K562 (cell line): ENCODE data around the gene SLC24A4. TPM values are rescaled to one million over a fixed set of nuclear protein-coding genes. Genes with fewer than 3 reads are reported as not detected.

Experiments used
- ATAC-seq: fragments of 200-7000 bp; cut with Tn5 transposase; 3 replicates; pipeline ENCODE4 v1.9.1; 2020; ENCODE audit warnings: moderate library complexity
- BruUV-seq: library from RNA; stranded (reverse); fragments of 400-500 nt; replicated peaks from 2 replicates; lab custom pipeline; 2021; lab: Mats Ljungman, UMichigan
- CTCF ChIA-PET: fragments of 300-600 bp; formaldehyde crosslinking; extraction: SDS; loops from one replicate; lab custom pipeline; 2021; ENCODE audit warnings: low intra/inter-chr PET ratio; lab: Yijun Ruan, JAX
- POLR2A ChIA-PET: fragments of 300-600, 350-650 bp; sonication (Branson Sonifier 250); formaldehyde crosslinking; extraction: SDS; loops from one replicate; lab custom pipeline; 2021; ENCODE audit warnings: antibody characterized with exemption, inconsistent platforms; lab: Yijun Ruan, JAX
- DNase-seq, 4 experiments: peaks; one replicate each; pipeline versions ENCODE4 v3.0.0 to v3.0.0-alpha.2; 2011 to 2018; ENCODE audit warnings: low spot score in 3 of 4, mixed read lengths in 3 of 4; ENCODE audit errors: extremely low read depth in 1 of 4
- FAIRE-seq: peaks from 2 replicates; lab custom pipeline; 2011; peaks lifted over from hg19 to GRCh38; lab: Jason Lieb, UNC
- H2AFZ ChIP-seq: 2 replicates; pipeline ENCODE4 v1.6.0; 2011; ENCODE audit warnings: low read depth, low read length, control low read depth, inconsistent platforms
- H3K27ac ChIP-seq: fragments of 200-600 bp; 3 replicates; pipeline ENCODE4 v1.8.0; 2011; ENCODE audit warnings: low read depth, mild to moderate bottlenecking, control low read depth, inconsistent platforms, low read length, moderate library complexity, mixed read lengths; ENCODE audit errors: extremely low read depth
- H3K27me3 ChIP-seq, 2 experiments: fragments of 300-600 bp in 1 of 2; 2 replicates in 1 of 2; 3 replicates in 1 of 2; pipeline versions ENCODE4 v1.6.0 to v1.8.0; 2011; ENCODE audit warnings: inconsistent platforms in 2 of 2, low read length in 2 of 2, mild to moderate bottlenecking in 1 of 2, mixed read lengths in 1 of 2, moderate library complexity in 1 of 2; ENCODE audit not compliant: control insufficient read depth in 2 of 2, insufficient read depth in 2 of 2
- H3K36me3 ChIP-seq: fragments of 300-600 bp; 3 replicates; pipeline ENCODE4 v1.8.0; 2011; ENCODE audit warnings: mild to moderate bottlenecking, low read length, inconsistent platforms; ENCODE audit not compliant: control insufficient read depth, insufficient read depth
- H3K4me1 ChIP-seq, 2 experiments: fragments of 200-600 bp in 1 of 2; replicated peaks in 1 of 2; 2 replicates in 1 of 2; 3 replicates in 1 of 2; pipeline versions ENCODE4 v1.5.1 to v1.8.0; 2011; ENCODE audit warnings: inconsistent platforms in 2 of 2, low read length in 2 of 2, mild to moderate bottlenecking in 1 of 2, mixed read lengths in 1 of 2, moderate library complexity in 1 of 2; ENCODE audit not compliant: control insufficient read depth in 2 of 2, insufficient read depth in 2 of 2
- H3K4me2 ChIP-seq: 2 replicates; pipeline ENCODE4 v1.6.1; 2011; ENCODE audit warnings: low read length, control low read depth, inconsistent platforms, mixed read lengths; ENCODE audit not compliant: insufficient read depth
- H3K4me3 ChIP-seq: fragments of 200-600 bp; sonication (generic), shearing (Covaris generic); 2 replicates; pipeline ENCODE4 v1.5.1; 2016; ENCODE audit warnings: control low read depth, inconsistent platforms
- H3K79me2 ChIP-seq: fragments of 200-600 bp; 3 replicates; pipeline ENCODE4 v1.8.0; 2011; ENCODE audit warnings: low read length, inconsistent platforms; ENCODE audit not compliant: control insufficient read depth, insufficient read depth
- H3K9ac ChIP-seq, 2 experiments: 2 replicates each; pipeline versions ENCODE4 v1.6.0 to v1.6.1; 2011; ENCODE audit warnings: low read depth in 2 of 2, low read length in 2 of 2, control low read depth in 1 of 2, inconsistent platforms in 1 of 2, mild to moderate bottlenecking in 1 of 2, mixed read lengths in 1 of 2; ENCODE audit not compliant: insufficient read depth in 1 of 2
- H3K9me1 ChIP-seq: one replicate; pipeline ENCODE4 v1.6.0; 2011; ENCODE audit warnings: inconsistent platforms, mild to moderate bottlenecking, low read length, moderate library complexity; ENCODE audit not compliant: control insufficient read depth, insufficient read depth
- H3K9me3 ChIP-seq: replicated peaks from 2 replicates; pipeline ENCODE4 v1.5.1; 2011; ENCODE audit warnings: low read depth, low read length, inconsistent platforms; ENCODE audit not compliant: control insufficient read depth, insufficient read depth
- H4K20me1 ChIP-seq: replicated peaks from 2 replicates; pipeline ENCODE4 v1.6.1; 2011; ENCODE audit warnings: low read length, inconsistent platforms, mixed read lengths; ENCODE audit not compliant: control insufficient read depth, insufficient read depth
- GABPB2 ChIP-seq: fragments of 250-450 bp; sonication (Bioruptor Pico); conservative IDR thresholded peaks from 2 replicates; pipeline ENCODE4 v1.5.1; 2021; ENCODE audit warnings: mild to moderate bottlenecking
- NFE2 ChIP-seq: IDR thresholded peaks from 2 replicates; pipeline ENCODE4 v1.6.1; 2014; ENCODE audit warnings: antibody characterized with exemption, low read depth
- NONO ChIP-seq, 2 experiments: fragments of 200-400 bp in 1 of 2; fragments of 450-650 bp in 1 of 2; formaldehyde crosslinking in 1 of 2; IDR thresholded peaks; 2 replicates each; pipeline ENCODE4 v1.6.1; 2017; ENCODE audit warnings: low read depth in 2 of 2, mild to moderate bottlenecking in 2 of 2, moderate library complexity in 2 of 2, low read length in 1 of 2
- SIN3B ChIP-seq: fragments of 450-650 bp; IDR thresholded peaks from 2 replicates; pipeline ENCODE4 v1.6.1; 2017; ENCODE audit warnings: low read depth, mild to moderate bottlenecking, moderate library complexity
- WGBS: fragments of 100-300 bp; shearing (Covaris generic); methylation state at CpG from one replicate; pipeline ENCODE4 v1.1.6; 2016; ENCODE audit warnings: low coverage, mixed read lengths; ENCODE audit not compliant: insufficient coverage; ENCODE audit errors: missing lambda C conversion rate; 5-methylcytosine and 5-hydroxymethylcytosine counted together
- in situ Hi-C: fragments of 300-500 bp; cut with MboI; formaldehyde crosslinking; loops from 4 replicates; pipeline ENCODE4 v1.15.0; 2018; ENCODE audit warnings: inconsistent platforms, mixed read lengths
- intact Hi-C: fragments of 100-400 bp; cut with micrococcal nuclease; formaldehyde crosslinking; loops from 2 replicates; pipeline ENCODE4 v1.14.2; 2022
- polyA plus RNA-seq, 8 experiments: library from polyadenylated mRNA; depleted of rRNA in 4 of 8; stranded (reverse) in 5 of 8; unstranded in 3 of 8; fragments of >200 nt; fragmentation: Nextera tagmentation in 2 of 8; fragmentation: Illumina TruSeq in 1 of 8; extraction: Ambion mirVana in 2 of 8; extraction: Trizol in 1 of 8; gene quantifications; 2 replicates each; pipeline versions ENCODE4 v1.2.1 to v1.2.3, GENCODE V29; 2011 to 2014; ENCODE audit warnings: inconsistent platforms in 1 of 8, missing spikeins in 1 of 8
- total RNA-seq, 7 experiments: library from RNA; depleted of rRNA in 6 of 7; stranded (reverse); fragments of >200 nt in 6 of 7; fragmentation: Illumina TruSeq in 2 of 7; extraction: Trizol in 2 of 7; gene quantifications; 2 replicates each; pipeline versions ENCODE4 v1.2.1 to v1.2.3, GENCODE V29; 2011 to 2021; ENCODE audit warnings: low replicate concordance in 1 of 7
- TF ChIP-seq, protein P1 (sequence below): fragments of 250-450 bp; sonication (Bioruptor Pico); IDR thresholded peaks from 2 replicates; pipeline ENCODE4 v1.9.0; 2021; ENCODE audit warnings: mild to moderate bottlenecking, inconsistent platforms

The SLC24A4 gene
- total and polyA plus RNA-seq, 9 of the 15 experiments (the other 6 are each of a cell fraction or from before 2014, with no cell fraction given): not detected

DNA sequence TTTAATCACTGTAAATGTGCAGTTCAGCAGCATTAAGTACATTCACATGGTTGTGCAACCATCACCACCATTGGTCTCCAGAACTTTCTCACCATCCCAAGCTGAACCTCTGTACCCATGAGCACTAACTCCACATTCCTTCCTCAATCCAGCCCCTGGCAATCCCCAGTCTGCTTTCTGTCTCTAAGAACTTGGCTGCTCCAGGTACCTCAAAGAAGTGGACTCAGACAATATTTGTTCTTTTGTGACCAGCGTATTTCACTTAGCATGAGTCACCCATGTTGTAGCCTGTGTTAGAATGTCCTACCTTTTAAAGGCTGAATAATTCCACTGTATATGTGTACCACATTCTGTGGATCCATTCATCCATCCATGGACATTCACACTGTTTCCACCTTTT, 64.6 kb downstream of the SLC24A4 start (continued):
- TF ChIP-seq SIN3B: no peak
- TF ChIP-seq, protein P1, sequence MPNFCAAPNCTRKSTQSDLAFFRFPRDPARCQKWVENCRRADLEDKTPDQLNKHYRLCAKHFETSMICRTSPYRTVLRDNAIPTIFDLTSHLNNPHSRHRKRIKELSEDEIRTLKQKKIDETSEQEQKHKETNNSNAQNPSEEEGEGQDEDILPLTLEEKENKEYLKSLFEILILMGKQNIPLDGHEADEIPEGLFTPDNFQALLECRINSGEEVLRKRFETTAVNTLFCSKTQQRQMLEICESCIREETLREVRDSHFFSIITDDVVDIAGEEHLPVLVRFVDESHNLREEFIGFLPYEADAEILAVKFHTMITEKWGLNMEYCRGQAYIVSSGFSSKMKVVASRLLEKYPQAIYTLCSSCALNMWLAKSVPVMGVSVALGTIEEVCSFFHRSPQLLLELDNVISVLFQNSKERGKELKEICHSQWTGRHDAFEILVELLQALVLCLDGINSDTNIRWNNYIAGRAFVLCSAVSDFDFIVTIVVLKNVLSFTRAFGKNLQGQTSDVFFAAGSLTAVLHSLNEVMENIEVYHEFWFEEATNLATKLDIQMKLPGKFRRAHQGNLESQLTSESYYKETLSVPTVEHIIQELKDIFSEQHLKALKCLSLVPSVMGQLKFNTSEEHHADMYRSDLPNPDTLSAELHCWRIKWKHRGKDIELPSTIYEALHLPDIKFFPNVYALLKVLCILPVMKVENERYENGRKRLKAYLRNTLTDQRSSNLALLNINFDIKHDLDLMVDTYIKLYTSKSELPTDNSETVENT (CRISPR knock-in tag): no peak
- TF ChIP-seq NONO (IDR thresholded peaks at IDR 0.05; ENCODE audit: low read depth in 2 of 2, low read length in 1 of 2): no peak

DNA sequence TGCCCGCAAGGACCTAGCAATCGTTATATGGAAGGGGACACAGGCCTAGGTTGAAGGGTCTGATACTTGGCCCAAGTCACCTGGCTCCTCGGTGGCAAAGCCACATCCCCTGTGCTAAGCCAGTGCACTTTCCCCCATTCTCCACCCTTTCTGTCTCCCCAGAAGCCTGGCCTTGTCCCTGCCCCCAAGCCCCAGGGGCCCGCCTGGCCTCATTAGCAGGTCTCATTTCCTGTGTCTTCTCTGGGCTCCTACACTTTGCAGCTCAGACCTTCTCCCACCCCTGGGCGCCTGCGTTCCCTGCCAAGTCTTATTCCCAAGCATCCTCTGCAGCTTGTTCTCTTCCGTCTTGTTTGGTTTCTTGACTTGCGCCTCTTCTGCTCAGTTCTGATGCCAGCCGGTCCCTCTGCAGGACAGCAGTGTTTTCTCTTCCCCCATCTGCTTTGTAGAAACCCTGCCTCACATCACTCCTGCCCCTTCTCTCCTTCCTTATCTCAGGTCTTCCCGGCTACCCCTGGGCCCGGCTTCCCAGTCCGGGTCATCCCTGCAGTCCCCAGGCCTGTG, 66.7 kb downstream of the SLC24A4 start:
- in situ Hi-C loops: no loop called here
- Histone ChIP-seq H3K4me1 (no peaks in the 10 kb centered on the region), H3K9me3 (no peaks in the 10 kb centered on the region), H4K20me1 (no peaks in the 10 kb centered on the region), H3K4me2 (no peak overlapping the region), H3K9me1 (no peaks in the 10 kb centered on the region), H3K9ac (no peak overlapping the region), H3K4me3 (no peak overlapping the region), H2AFZ (no peak overlapping the region), H3K27ac (no peak overlapping the region), H3K36me3 (no peaks in the 10 kb centered on the region), H3K27me3 (peaks cover 0 to 58% of the 10 kb centered on the region in 2 experiments; a peak in 2 of 5 replicates), H3K79me2 (no peaks in the 10 kb centered on the region)
- ATAC-seq (no peak), DNase-seq (no peak), FAIRE-seq (no peak)
- no TSS peak for BruUV-seq
- intact Hi-C loops: no loop called here
- ChIA-PET CTCF (no interaction called here), POLR2A (no interaction called here)
- WGBS: 0% methylated on average over 9 of the region's 12 CpGs
- TF ChIP-seq GABPB2 (CRISPR knock-in tag) (no peak), NFE2 (no peak)
